Neural cell (in vitro differentiated cells): Measurements from ENCODE around the gene SUSD3.

Experiments used
- EP300 ChIP-seq: fragments of 450-650 bp; conservative IDR thresholded peaks from 2 replicates; pipeline ENCODE4 v1.6.1; 2014; ENCODE audit warnings: antibody characterized with exemption, mild to moderate bottlenecking, moderate library complexity; ENCODE audit not compliant: poor library complexity, severe bottlenecking
- EZH2 ChIP-seq: fragments of 200-600, 300-800 bp; shearing (Covaris generic), sonication (generic); IDR thresholded peaks from 2 replicates; pipeline ENCODE4 v1.6.1; 2014; ENCODE audit warnings: antibody characterized with exemption, low read length, borderline replicate concordance, mild to moderate bottlenecking; ENCODE audit not compliant: insufficient read depth, poor library complexity, severe bottlenecking
- POLR2AphosphoS5 ChIP-seq: IDR thresholded peaks from 2 replicates; pipeline ENCODE4 v1.6.1; 2012
- TF ChIP-seq, protein P1 (sequence below): fragments of 450-650 bp; IDR thresholded peaks from 2 replicates; pipeline ENCODE4 v1.5.1; 2014; ENCODE audit warnings: antibody characterized with exemption, mild to moderate bottlenecking, moderate library complexity; ENCODE audit not compliant: poor library complexity, severe bottlenecking

GRCh38 chr9:93100276-93100636 lies 41.8 kb downstream of the SUSD3 start:
- TF ChIP-seq EP300 (no peak), EZH2 (no peak), POLR2AphosphoS5 (no peak)
- TF ChIP-seq, protein P1, sequence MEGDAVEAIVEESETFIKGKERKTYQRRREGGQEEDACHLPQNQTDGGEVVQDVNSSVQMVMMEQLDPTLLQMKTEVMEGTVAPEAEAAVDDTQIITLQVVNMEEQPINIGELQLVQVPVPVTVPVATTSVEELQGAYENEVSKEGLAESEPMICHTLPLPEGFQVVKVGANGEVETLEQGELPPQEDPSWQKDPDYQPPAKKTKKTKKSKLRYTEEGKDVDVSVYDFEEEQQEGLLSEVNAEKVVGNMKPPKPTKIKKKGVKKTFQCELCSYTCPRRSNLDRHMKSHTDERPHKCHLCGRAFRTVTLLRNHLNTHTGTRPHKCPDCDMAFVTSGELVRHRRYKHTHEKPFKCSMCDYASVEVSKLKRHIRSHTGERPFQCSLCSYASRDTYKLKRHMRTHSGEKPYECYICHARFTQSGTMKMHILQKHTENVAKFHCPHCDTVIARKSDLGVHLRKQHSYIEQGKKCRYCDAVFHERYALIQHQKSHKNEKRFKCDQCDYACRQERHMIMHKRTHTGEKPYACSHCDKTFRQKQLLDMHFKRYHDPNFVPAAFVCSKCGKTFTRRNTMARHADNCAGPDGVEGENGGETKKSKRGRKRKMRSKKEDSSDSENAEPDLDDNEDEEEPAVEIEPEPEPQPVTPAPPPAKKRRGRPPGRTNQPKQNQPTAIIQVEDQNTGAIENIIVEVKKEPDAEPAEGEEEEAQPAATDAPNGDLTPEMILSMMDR = no peak
